ENCODE results near the gene TXNL1.

TXNL1 gene

GRCh38 chr18:56638232-56639103 is at the start of gene TXNL1:
TXNL1 (minus strand) TSS chr18:56638592; CDS start chr18:56638440, 152 bp downstream.
- H3K36me3 ChIP-seq (ENCODE audit: control insufficient read depth in 2 of 2, insufficient read depth in 2 of 2, low read length in 2 of 2) = peaks cover 0 to 5% of the 10 kb centered on the region in 2 donors
- H3K4me1 ChIP-seq (ENCODE audit: control insufficient read depth in 2 of 2, insufficient read depth in 2 of 2, low read length in 2 of 2) = peaks cover 3 to 10% of the 10 kb centered on the region in 2 donors
- peak within 1 kb of the TSS; percentile 93 to 94 for H3K27ac ChIP-seq (ENCODE audit: low read depth in 2 of 2, low read length in 2 of 2)
- peak within 1 kb of the TSS; percentile 88 to 96 for H3K9ac ChIP-seq (ENCODE audit: low read depth in 1 of 2, low read length in 2 of 2)
- no peaks in the 10 kb centered on the region for H3K27me3 ChIP-seq (ENCODE audit: control insufficient read depth in 2 of 2, insufficient read depth in 2 of 2, low read length in 2 of 2)
- H3K9me3 ChIP-seq (ENCODE audit: control insufficient read depth in 2 of 2, low read length in 2 of 2) = no peaks in the 10 kb centered on the region
- H3K4me3 ChIP-seq (ENCODE audit: low read length in 2 of 2) = peak within 1 kb of the TSS; percentile 81 to 94

DNA sequence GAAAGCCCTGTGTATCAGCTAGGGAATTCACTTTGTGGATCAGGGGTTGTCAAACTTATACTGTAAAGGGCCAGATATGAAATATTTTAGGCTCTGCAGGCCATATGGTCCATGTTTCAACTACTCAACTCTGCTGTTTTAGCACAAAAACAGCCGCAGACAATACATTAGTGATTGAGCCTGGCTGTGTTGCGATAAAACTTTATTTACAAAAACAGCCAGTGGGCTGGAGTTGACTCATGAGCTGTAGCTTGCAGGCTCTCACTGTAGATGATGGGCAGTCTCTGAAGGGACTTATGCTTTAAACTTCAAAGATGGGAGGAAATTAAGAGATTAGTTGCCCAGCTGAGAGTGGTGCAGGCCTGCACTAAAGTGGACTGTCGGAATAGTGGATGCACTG is 45.9 kb upstream of the TXNL1 start:
- Histone ChIP-seq H3K4me3 (ENCODE audit: low read length in 2 of 2) (no peak overlapping the region), H3K36me3 (ENCODE audit: control insufficient read depth in 2 of 2, insufficient read depth in 2 of 2, low read length in 2 of 2) (peaks cover 0 to 12% of the 10 kb centered on the region in 2 donors), H3K9ac (ENCODE audit: low read depth in 1 of 2, low read length in 2 of 2) (no peak overlapping the region), H3K27me3 (ENCODE audit: control insufficient read depth in 2 of 2, insufficient read depth in 2 of 2, low read length in 2 of 2) (no peaks in the 10 kb centered on the region), H3K27ac (ENCODE audit: low read depth in 2 of 2, low read length in 2 of 2) (no peak overlapping the region), H3K9me3 (ENCODE audit: control insufficient read depth in 2 of 2, low read length in 2 of 2) (no peaks in the 10 kb centered on the region), H3K4me1 (ENCODE audit: control insufficient read depth in 2 of 2, insufficient read depth in 2 of 2, low read length in 2 of 2) (no peaks in the 10 kb centered on the region)

- no peaks in the 10 kb centered on the region for H3K27me3 ChIP-seq (ENCODE audit: control insufficient read depth in 2 of 2, insufficient read depth in 2 of 2, low read length in 2 of 2)
- H3K9me3 ChIP-seq (ENCODE audit: control insufficient read depth in 2 of 2, low read length in 2 of 2) = no peaks in the 10 kb centered on the region
- H3K27ac ChIP-seq (ENCODE audit: low read depth in 2 of 2, low read length in 2 of 2) = no peak overlapping the region
- H3K4me1 ChIP-seq (ENCODE audit: control insufficient read depth in 2 of 2, insufficient read depth in 2 of 2, low read length in 2 of 2) = peaks cover 0 to 3% of the 10 kb centered on the region in 2 donors
- peaks cover 0 to 5% of the 10 kb centered on the region in 2 donors for H3K36me3 ChIP-seq (ENCODE audit: control insufficient read depth in 2 of 2, insufficient read depth in 2 of 2, low read length in 2 of 2)
- H3K9ac ChIP-seq (ENCODE audit: low read depth in 1 of 2, low read length in 2 of 2) = no peak overlapping the region
- H3K4me3 ChIP-seq (ENCODE audit: low read length in 2 of 2) = no peak overlapping the region
Measured at GRCh38 chr18:56678836-56679565, 40.6 kb upstream of the TXNL1 start.

DNA sequence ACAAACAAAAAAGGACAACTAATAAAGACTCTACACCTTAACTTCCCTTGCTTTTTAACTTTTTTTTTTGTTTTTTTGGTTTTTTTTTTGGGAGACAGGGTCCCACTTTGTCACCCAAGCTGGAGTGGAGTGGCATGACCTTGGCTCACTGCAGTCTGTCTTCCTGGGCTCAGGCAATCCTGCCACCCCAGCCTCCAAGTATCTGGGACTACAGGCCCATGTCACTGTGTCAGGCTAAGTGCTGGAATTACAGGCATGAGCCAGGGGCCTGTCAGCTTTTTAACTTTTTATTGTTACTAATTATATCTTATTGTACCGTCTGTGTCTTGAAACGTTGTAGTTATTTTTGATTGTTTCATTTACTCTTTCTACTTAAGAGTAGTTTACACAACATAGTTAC is 38.2 kb upstream of the TXNL1 start:
- Histone ChIP-seq H3K36me3 (ENCODE audit: control insufficient read depth in 2 of 2, insufficient read depth in 2 of 2, low read length in 2 of 2) (peaks cover 0 to 6% of the 10 kb centered on the region in 2 donors), H3K27ac (ENCODE audit: low read depth in 2 of 2, low read length in 2 of 2) (no peak overlapping the region), H3K4me3 (ENCODE audit: low read length in 2 of 2) (no peak overlapping the region), H3K9ac (ENCODE audit: low read depth in 1 of 2, low read length in 2 of 2) (no peak overlapping the region), H3K27me3 (ENCODE audit: control insufficient read depth in 2 of 2, insufficient read depth in 2 of 2, low read length in 2 of 2) (no peaks in the 10 kb centered on the region), H3K9me3 (ENCODE audit: control insufficient read depth in 2 of 2, low read length in 2 of 2) (no peaks in the 10 kb centered on the region), H3K4me1 (ENCODE audit: control insufficient read depth in 2 of 2, insufficient read depth in 2 of 2, low read length in 2 of 2) (peaks cover 0 to 3% of the 10 kb centered on the region in 2 donors)

DNA sequence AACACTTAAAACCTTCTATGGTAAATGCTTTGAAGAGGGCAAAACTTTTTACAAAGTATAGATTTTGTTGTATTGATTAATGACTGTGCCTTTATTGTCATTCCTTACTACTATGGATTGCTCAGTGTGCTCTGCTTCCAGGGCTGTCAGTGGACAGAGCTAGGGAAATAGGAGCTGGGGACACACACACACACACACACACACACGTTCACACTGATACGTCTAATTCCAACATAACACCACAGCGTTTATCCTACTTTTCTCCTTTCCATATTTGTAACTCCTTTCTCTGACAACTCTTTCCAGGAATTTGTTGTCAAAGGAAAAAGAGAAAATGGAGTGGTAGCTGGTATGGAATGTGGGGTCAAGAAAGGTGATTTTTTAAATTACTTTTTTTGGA is 34.6 kb upstream of the TXNL1 start:
- no peak overlapping the region for H3K4me3 ChIP-seq (ENCODE audit: low read length in 2 of 2)
- H3K36me3 ChIP-seq (ENCODE audit: control insufficient read depth in 2 of 2, insufficient read depth in 2 of 2, low read length in 2 of 2) = peaks cover 0 to 6% of the 10 kb centered on the region in 2 donors
- no peaks in the 10 kb centered on the region for H3K4me1 ChIP-seq (ENCODE audit: control insufficient read depth in 2 of 2, insufficient read depth in 2 of 2, low read length in 2 of 2)
- H3K27ac ChIP-seq (ENCODE audit: low read depth in 2 of 2, low read length in 2 of 2) = no peak overlapping the region
- H3K9ac ChIP-seq (ENCODE audit: low read depth in 1 of 2, low read length in 2 of 2) = no peak overlapping the region
- H3K9me3 ChIP-seq (ENCODE audit: control insufficient read depth in 2 of 2, low read length in 2 of 2) = no peaks in the 10 kb centered on the region
- H3K27me3 ChIP-seq (ENCODE audit: control insufficient read depth in 2 of 2, insufficient read depth in 2 of 2, low read length in 2 of 2) = no peaks in the 10 kb centered on the region

GRCh38 chr18:56672391-56672790 is 34.0 kb upstream of the TXNL1 start:
- no peaks in the 10 kb centered on the region for H3K9me3 ChIP-seq (ENCODE audit: control insufficient read depth in 2 of 2, low read length in 2 of 2)
- H3K9ac ChIP-seq (ENCODE audit: low read depth in 1 of 2, low read length in 2 of 2) = no peak overlapping the region
- H3K4me3 ChIP-seq (ENCODE audit: low read length in 2 of 2) = no peak overlapping the region
- peaks cover 0 to 6% of the 10 kb centered on the region in 2 donors for H3K36me3 ChIP-seq (ENCODE audit: control insufficient read depth in 2 of 2, insufficient read depth in 2 of 2, low read length in 2 of 2)
- H3K27ac ChIP-seq (ENCODE audit: low read depth in 2 of 2, low read length in 2 of 2) = no peak overlapping the region
- no peaks in the 10 kb centered on the region for H3K27me3 ChIP-seq (ENCODE audit: control insufficient read depth in 2 of 2, insufficient read depth in 2 of 2, low read length in 2 of 2)
- no peaks in the 10 kb centered on the region for H3K4me1 ChIP-seq (ENCODE audit: control insufficient read depth in 2 of 2, insufficient read depth in 2 of 2, low read length in 2 of 2)

DNA sequence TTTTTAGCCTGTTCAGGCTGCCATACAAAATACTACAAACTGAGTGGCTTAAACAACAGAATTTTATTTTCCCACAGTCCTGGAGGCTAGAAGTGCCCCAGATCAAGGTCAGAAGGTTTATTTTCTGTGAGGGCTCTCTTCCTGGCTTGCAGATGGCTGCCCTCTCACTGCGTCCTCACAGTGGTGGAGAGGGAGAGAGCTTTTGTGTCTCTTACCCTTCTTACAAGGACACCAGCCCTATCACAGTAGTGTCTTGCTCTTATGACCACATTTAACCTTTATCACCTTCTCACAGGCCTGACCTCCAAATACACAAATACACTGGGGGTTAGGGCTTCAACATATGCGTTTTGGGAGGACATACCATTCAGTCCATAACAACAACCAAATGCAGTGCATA is 24.5 kb upstream of the TXNL1 start:
- no peaks in the 10 kb centered on the region for H3K36me3 ChIP-seq (ENCODE audit: control insufficient read depth in 2 of 2, insufficient read depth in 2 of 2, low read length in 2 of 2)
- H3K9ac ChIP-seq (ENCODE audit: low read depth in 1 of 2, low read length in 2 of 2) = no peak overlapping the region
- H3K9me3 ChIP-seq (ENCODE audit: control insufficient read depth in 2 of 2, low read length in 2 of 2) = no peaks in the 10 kb centered on the region
- peaks cover 0 to 17% of the 10 kb centered on the region in 2 donors for H3K4me1 ChIP-seq (ENCODE audit: control insufficient read depth in 2 of 2, insufficient read depth in 2 of 2, low read length in 2 of 2)
- H3K27me3 ChIP-seq (ENCODE audit: control insufficient read depth in 2 of 2, insufficient read depth in 2 of 2, low read length in 2 of 2) = no peaks in the 10 kb centered on the region
- no peak overlapping the region for H3K27ac ChIP-seq (ENCODE audit: low read depth in 2 of 2, low read length in 2 of 2)
- H3K4me3 ChIP-seq (ENCODE audit: low read length in 2 of 2) = no peak overlapping the region

GRCh38 chr18:56662502-56662901 is 24.1 kb upstream of the TXNL1 start:
- Histone ChIP-seq H3K4me3 (ENCODE audit: low read length in 2 of 2) (no peak overlapping the region), H3K27me3 (ENCODE audit: control insufficient read depth in 2 of 2, insufficient read depth in 2 of 2, low read length in 2 of 2) (no peaks in the 10 kb centered on the region), H3K9ac (ENCODE audit: low read depth in 1 of 2, low read length in 2 of 2) (no peak overlapping the region), H3K9me3 (ENCODE audit: control insufficient read depth in 2 of 2, low read length in 2 of 2) (no peaks in the 10 kb centered on the region), H3K36me3 (ENCODE audit: control insufficient read depth in 2 of 2, insufficient read depth in 2 of 2, low read length in 2 of 2) (no peaks in the 10 kb centered on the region), H3K4me1 (ENCODE audit: control insufficient read depth in 2 of 2, insufficient read depth in 2 of 2, low read length in 2 of 2) (peaks cover 0 to 17% of the 10 kb centered on the region in 2 donors), H3K27ac (ENCODE audit: low read depth in 2 of 2, low read length in 2 of 2) (no peak overlapping the region)

GRCh38 chr18:56662063-56662408 is 23.6 kb upstream of the TXNL1 start:
- Histone ChIP-seq H3K36me3 (ENCODE audit: control insufficient read depth in 2 of 2, insufficient read depth in 2 of 2, low read length in 2 of 2) (no peaks in the 10 kb centered on the region), H3K27me3 (ENCODE audit: control insufficient read depth in 2 of 2, insufficient read depth in 2 of 2, low read length in 2 of 2) (no peaks in the 10 kb centered on the region), H3K27ac (ENCODE audit: low read depth in 2 of 2, low read length in 2 of 2) (no peak overlapping the region), H3K4me3 (ENCODE audit: low read length in 2 of 2) (no peak overlapping the region), H3K9me3 (ENCODE audit: control insufficient read depth in 2 of 2, low read length in 2 of 2) (no peaks in the 10 kb centered on the region), H3K4me1 (ENCODE audit: control insufficient read depth in 2 of 2, insufficient read depth in 2 of 2, low read length in 2 of 2) (peaks cover 0 to 17% of the 10 kb centered on the region in 2 donors), H3K9ac (ENCODE audit: low read depth in 1 of 2, low read length in 2 of 2) (no peak overlapping the region)

DNA sequence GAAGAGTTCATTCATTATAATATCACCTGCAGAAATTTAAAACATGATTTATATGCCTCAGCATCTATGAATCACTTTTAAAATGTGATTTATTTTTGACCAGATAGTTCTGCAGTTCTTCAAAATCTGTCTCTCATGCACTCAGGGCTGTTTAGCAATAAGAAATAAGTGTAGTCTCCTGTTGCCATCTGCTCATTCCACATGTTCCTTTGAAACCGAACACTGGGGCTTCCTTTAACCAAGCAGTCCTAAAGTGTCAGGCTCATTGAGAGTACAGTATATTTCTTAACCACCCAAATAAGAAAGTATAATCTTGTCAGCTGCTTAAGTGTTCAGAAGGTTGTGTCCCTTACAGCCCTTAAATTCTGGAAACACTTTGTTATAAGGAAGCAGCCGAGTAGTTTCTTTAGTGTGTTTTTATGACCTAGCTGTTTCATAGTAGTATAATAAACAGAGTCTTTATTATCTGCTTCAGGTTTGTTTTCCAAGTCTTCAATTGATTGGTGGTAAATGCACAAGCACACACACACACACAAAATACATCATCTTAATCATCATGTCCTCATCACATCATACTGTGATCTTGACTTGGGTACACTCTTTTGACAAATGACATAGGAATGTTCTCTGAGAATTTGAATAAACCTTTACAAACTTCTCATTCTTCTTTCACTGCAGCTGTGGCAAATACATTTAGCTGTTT is 23.1 kb upstream of the TXNL1 start:
- H3K9ac ChIP-seq (ENCODE audit: low read depth in 1 of 2, low read length in 2 of 2) = no peak overlapping the region
- H3K4me1 ChIP-seq (ENCODE audit: control insufficient read depth in 2 of 2, insufficient read depth in 2 of 2, low read length in 2 of 2) = peaks cover 0 to 17% of the 10 kb centered on the region in 2 donors
- no peaks in the 10 kb centered on the region for H3K9me3 ChIP-seq (ENCODE audit: control insufficient read depth in 2 of 2, low read length in 2 of 2)

More for the DNA sequence above, 23.1 kb upstream of the TXNL1 start:
- Histone ChIP-seq H3K27me3 (ENCODE audit: control insufficient read depth in 2 of 2, insufficient read depth in 2 of 2, low read length in 2 of 2) (no peaks in the 10 kb centered on the region), H3K36me3 (ENCODE audit: control insufficient read depth in 2 of 2, insufficient read depth in 2 of 2, low read length in 2 of 2) (no peaks in the 10 kb centered on the region), H3K27ac (ENCODE audit: low read depth in 2 of 2, low read length in 2 of 2) (peak overlapping the region in 1 of 2 donors; percentile 14), H3K4me3 (ENCODE audit: low read length in 2 of 2) (no peak overlapping the region)

Measured in mucosa of rectum (tissue), 2 donors.